Psoas muscle (tissue), 8 donors: ENCODE data around the gene SEMA3G. TPM values are rescaled to one million over a fixed set of nuclear protein-coding genes. Genes with fewer than 3 reads are reported as not detected.

ENCODE experiments used
- ATAC-seq, 4 donors: fragments of 200-7000 bp; cut with Tn5 transposase; one replicate each; pipeline ENCODE4 v1.9.1; 2020; ENCODE audit warnings: moderate library complexity in 3 of 4, mild to moderate bottlenecking in 2 of 4
- DNase-seq, 2 donors: peaks; one replicate each; pipeline ENCODE4 v3.0.0-alpha.2; 2020
- H3K27ac ChIP-seq: fragments of 200-600 bp; one replicate; pipeline ENCODE4 v1.8.0; 2022
- H3K27me3 ChIP-seq, 3 donors: fragments of 200-600 bp in 1 of 3; one replicate each; pipeline versions ENCODE4 v1.6.1 to v1.8.0; 2013 to 2022; ENCODE audit warnings: low read length in 2 of 3, mild to moderate bottlenecking in 2 of 3, moderate library complexity in 1 of 3; ENCODE audit not compliant: insufficient read depth in 3 of 3
- H3K36me3 ChIP-seq, 2 donors: fragments of 200-600 bp in 1 of 2; one replicate each; pipeline versions ENCODE4 v1.6.1 to v1.8.0; 2013 to 2022; ENCODE audit warnings: low read depth in 1 of 2, mild to moderate bottlenecking in 1 of 2, moderate library complexity in 1 of 2; ENCODE audit not compliant: insufficient read depth in 1 of 2
- H3K4me1 ChIP-seq: fragments of 200-600 bp; one replicate; pipeline ENCODE4 v1.8.0; 2022
- H3K4me3 ChIP-seq: fragments of 200-600 bp; one replicate; pipeline ENCODE4 v1.8.0; 2022; ENCODE audit warnings: mild to moderate bottlenecking
- H3K9me3 ChIP-seq: fragments of 200-600 bp; one replicate; pipeline ENCODE4 v1.8.0; 2022
- CTCF ChIP-seq: fragments of 200-600 bp; IDR thresholded peaks from one replicate; pipeline ENCODE4 v1.8.0; 2022; ENCODE audit warnings: antibody characterized with exemption
- WGBS, 3 donors: extraction: QIAGEN DNeasy Blood & Tissue Kit; methylation state at CpG; one replicate each; pipeline versions ENCODE4 v1.1.6 to v1.1.7; 2013; 5-methylcytosine and 5-hydroxymethylcytosine counted together
- intact Hi-C, 2 donors: fragments of 100-400 bp; cut with DNase I; formaldehyde crosslinking; loops; one replicate each; pipeline versions ENCODE4 v1.11.0 to v1.14.2; 2022
- polyA plus RNA-seq, 3 donors: library from polyadenylated mRNA; stranded (reverse); fragments of 200-250 nt; gene quantifications; one replicate each; pipeline ENCODE4 v1.2.3, GENCODE V29; 2013
- total RNA-seq, 4 donors: library from RNA; stranded (reverse); fragmentation: NEBNext Ultra II Directional in 2 of 4; extraction: Animal tissue kit (Norgen Biotek cat#: 25700) in 2 of 4; gene quantifications; one replicate each; pipeline versions ENCODE4 v1.2.1 to v1.2.4, GENCODE V29; 2021 to 2023
- donor health status: healthy with polysubstance abuse.
- donor health status: DM: no; HTN: no; CAD: no; lungs with moderate emphysema.
- donor health status: Bipolar disorder and iron deficiency.
- donor health status: healthy.
- donor health status: DM: yes; HTN: yes; CAD: no.
- donor health status: DM: no; HTN: no; CAD: no.
- donor health status: DM: no; HTN: no; CAD: no.
- donor health status: DM: yes; HTN: yes; CAD: no.

The SEMA3G gene
- total and polyA plus RNA-seq, 7 donors, result 6.0 to 13.8 (median 6.5) TPM

- H3K27me3 ChIP-seq, result no peaks in the 10 kb centered on the region
- H3K4me3 ChIP-seq, result no peak overlapping the region
- no peaks in the 10 kb centered on the region for H3K4me1 ChIP-seq
- H3K27ac ChIP-seq, result no peak overlapping the region
- 95 to 100% (median 100%) methylated on average over 1 of the region's 1 CpG for WGBS, 3 donors
- H3K36me3 ChIP-seq, result peaks cover 8 to 64% of the 10 kb centered on the region in 2 donors
- DNase-seq (peak in 1 of 2 donors; percentile 23), ATAC-seq (peak in 1 of 4 donors; percentile 11)
- intact Hi-C loops, result loop anchor here in 1 of 2 donors (5.0 kb wide), 2 partner anchors 44 to 89 kb away; no protein-coding TSS in a partner anchor
- no peak for TF ChIP-seq CTCF
- H3K9me3 ChIP-seq, result no peaks in the 10 kb centered on the region
Observed at GRCh38 chr3:52401551-52401950, 43.4 kb downstream of the SEMA3G start.

GRCh38 chr3:52401021-52401420 lies 43.9 kb downstream of the SEMA3G start:
- intact Hi-C loops, result loop anchor here in 1 of 2 donors (5.0 kb wide), 2 partner anchors 44 to 89 kb away; no protein-coding TSS in a partner anchor
- Histone ChIP-seq H3K9me3 (no peaks in the 10 kb centered on the region), H3K36me3 (peaks cover 7 to 59% of the 10 kb centered on the region in 2 donors), H3K27ac (no peak overlapping the region), H3K4me3 (no peak overlapping the region), H3K27me3 (no peaks in the 10 kb centered on the region), H3K4me1 (no peaks in the 10 kb centered on the region)
- WGBS, 3 donors, result 54 to 67% (median 56%) methylated on average over 1 of the region's 1 CpG
- DNase-seq (peak; percentile 1 to 28), ATAC-seq (no peak)
- no peak for TF ChIP-seq CTCF

GRCh38 chr3:52400275-52400793 lies 44.6 kb downstream of the SEMA3G start:
- Histone ChIP-seq H3K9me3 (no peaks in the 10 kb centered on the region), H3K36me3 (peaks cover 7 to 52% of the 10 kb centered on the region in 2 donors), H3K27me3 (no peaks in the 10 kb centered on the region), H3K4me3 (no peak overlapping the region), H3K4me1 (no peaks in the 10 kb centered on the region), H3K27ac (no peak overlapping the region)
- 88 to 92% (median 89%) methylated on average over 10 of the region's 10 CpGs for whole genome bisulfite sequencing, 3 donors
- DNase-seq (peak; percentile 4 to 41), ATAC-seq (no peak)
- TF ChIP-seq CTCF, result no peak
- intact Hi-C loops, result loop anchor here in 1 of 2 donors (5.0 kb wide), 2 partner anchors 43 to 88 kb away; no protein-coding TSS in a partner anchor

GRCh38 chr3:52399593-52399992 lies 45.3 kb downstream of the SEMA3G start:
- TF ChIP-seq CTCF, result no peak
- WGBS, 3 donors, result 76 to 85% (median 82%) methylated on average over 6 of the region's 6 CpGs
- ATAC-seq (peak in 1 of 4 donors; percentile 10), DNase-seq (peak; percentile 4 to 26)
- peaks cover 4 to 45% of the 10 kb centered on the region in 2 donors for H3K36me3 ChIP-seq
- no peaks in the 10 kb centered on the region for H3K27me3 ChIP-seq
- no peaks in the 10 kb centered on the region for H3K9me3 ChIP-seq
- H3K4me3 ChIP-seq, result no peak overlapping the region
- intact Hi-C loops, result no loop called here
- no peaks in the 10 kb centered on the region for H3K4me1 ChIP-seq
- H3K27ac ChIP-seq, result no peak overlapping the region

- Histone ChIP-seq H3K27me3 (no peaks in the 10 kb centered on the region), H3K4me1 (no peaks in the 10 kb centered on the region), H3K36me3 (peaks cover 4 to 40% of the 10 kb centered on the region in 2 donors), H3K27ac (no peak overlapping the region), H3K4me3 (no peak overlapping the region), H3K9me3 (no peaks in the 10 kb centered on the region)
- intact Hi-C loops, result no loop called here
- DNase-seq, result peak; percentile 8 to 23
- peak in 1 of 4 donors; percentile 8 for ATAC-seq
- no peak for TF ChIP-seq CTCF
- WGBS, 3 donors, result 83 to 95% (median 92%) methylated on average over 4 of the region's 4 CpGs
Observed at GRCh38 chr3:52399131-52399530, 45.8 kb downstream of the SEMA3G start.
